SW 1271 (cell line): ENCODE measurements around the gene TCEA3.
A peak's percentile ranks its signal among the peaks of the same experiment; 100 is the strongest.

Experiments used
- DNase-seq, 2 experiments: peaks; one replicate each; lab custom pipeline; 2025; lab: John Stamatoyannopoulos, UW

Gene TCEA3

DNA sequence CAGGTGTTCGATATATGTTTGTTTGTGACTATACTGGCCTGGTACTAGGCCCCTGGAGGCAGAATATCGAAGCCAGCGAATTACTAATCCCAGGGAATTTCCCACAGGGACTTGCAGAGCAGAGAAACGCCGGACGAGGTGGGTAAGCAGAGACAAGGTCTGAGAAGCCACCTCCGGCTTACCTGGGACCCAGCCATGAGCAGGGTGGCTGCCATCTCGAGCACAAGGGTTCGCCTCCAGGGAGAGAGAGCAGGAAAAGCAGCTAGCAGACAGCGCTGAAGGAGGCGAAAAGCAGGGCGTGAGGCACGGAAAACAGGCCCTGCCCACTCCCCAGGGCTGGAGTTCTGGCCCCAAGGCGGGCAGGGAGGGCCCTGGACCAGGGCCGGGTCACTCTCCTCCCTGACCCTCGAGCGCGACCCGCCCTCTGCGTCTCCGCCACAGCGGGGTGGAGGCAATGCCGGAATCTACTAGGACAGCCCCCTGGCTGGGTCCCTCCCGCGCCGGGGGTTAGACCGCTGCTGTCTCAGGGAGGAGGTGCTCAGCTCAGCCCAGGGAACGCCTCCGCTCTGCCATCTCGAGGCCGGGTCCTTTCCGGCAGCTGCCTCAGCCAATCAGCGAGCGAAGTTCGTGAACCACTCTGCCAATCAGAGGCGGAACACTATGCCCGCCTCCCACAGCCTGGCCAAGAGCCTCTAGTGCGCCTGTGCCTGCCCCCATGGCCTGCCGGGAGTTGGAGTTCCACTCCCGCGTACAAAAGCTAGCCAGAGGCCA is 56.6 kb downstream of the TCEA3 start:
- peak; percentile 95 to 97 for DNase-seq

DNA sequence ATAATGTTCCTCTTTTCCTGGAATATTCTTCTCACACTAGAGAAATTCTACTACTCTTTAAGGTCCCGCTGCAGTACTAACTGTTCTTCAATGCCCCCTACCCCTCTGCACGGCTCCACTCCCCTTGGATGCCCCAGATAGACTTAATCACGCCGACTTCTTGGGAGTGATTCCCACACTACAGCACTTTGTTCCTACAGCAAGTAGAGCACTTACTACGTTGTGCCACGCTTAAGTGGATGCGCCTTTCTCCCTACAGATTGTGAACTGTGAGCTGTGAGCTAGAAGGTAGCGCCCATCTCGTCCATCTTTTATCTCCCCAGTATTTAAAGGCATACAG is 57.1 kb downstream of the TCEA3 start:
- peak in 1 of 2 experiments; percentile 49 for DNase-seq

DNA sequence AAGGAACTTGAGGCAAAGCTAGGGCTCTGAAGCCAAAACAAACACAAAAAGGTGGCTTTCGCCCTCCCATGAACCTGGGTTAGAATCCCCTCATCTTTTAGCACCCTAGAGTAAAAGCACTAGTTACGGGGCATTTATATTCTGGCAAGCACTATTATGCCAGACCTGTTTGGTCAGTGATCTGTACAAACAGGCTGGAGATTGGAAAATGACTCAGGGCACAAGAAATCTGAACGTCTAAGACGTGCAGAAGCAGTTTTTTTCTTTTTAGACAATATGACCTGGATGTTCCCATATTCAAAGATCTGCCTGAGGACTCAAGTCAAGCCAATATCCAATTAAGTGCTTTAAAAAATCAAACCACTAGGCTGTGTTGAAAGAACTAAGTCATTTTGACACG is 58.0 kb downstream of the TCEA3 start:
- no peak for DNase-seq

DNA sequence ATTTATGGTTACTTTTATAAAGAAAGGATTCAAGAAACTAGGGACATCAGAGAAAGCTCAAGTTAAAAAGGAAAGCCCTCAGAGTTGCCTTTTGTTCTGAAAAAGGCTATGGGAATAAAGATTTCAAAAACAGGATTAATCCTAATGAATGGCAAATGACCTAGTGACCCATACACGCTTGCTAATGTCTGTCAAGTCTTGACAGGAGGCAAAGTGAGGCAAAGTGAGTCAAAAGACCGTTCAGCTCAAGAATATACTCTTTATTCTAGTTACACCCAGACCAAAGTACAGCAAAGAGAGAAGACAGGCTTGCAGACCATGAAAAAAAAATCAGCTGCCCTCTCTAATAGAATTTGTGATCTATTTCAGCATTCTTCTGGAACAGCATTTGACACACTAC is 58.4 kb downstream of the TCEA3 start:
- DNase-seq = no peak

DNA sequence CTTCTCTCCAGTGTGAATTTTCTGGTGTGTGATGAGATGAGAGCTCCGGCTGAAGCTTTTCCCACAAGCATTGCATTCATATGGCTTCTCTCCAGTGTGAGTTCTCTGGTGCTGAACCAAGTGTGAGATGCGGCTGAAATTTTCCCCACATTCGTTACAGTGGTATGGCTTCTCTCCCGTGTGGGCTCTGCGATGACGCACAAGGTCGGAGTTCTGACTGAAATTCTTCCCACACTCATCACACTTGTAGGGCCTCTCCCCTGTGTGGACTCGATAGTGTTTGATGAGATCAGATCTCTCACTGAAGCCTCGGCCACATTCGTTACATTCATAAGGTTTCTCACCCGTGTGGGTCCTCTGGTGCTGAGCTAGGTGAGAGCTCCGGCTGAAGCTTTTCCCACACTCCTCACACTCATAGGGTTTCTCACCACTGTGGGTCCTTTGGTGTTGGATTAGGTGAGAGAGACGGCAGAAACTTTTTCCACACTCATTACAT is 62.3 kb downstream of the TCEA3 start:
- DNase-seq = no peak

DNA sequence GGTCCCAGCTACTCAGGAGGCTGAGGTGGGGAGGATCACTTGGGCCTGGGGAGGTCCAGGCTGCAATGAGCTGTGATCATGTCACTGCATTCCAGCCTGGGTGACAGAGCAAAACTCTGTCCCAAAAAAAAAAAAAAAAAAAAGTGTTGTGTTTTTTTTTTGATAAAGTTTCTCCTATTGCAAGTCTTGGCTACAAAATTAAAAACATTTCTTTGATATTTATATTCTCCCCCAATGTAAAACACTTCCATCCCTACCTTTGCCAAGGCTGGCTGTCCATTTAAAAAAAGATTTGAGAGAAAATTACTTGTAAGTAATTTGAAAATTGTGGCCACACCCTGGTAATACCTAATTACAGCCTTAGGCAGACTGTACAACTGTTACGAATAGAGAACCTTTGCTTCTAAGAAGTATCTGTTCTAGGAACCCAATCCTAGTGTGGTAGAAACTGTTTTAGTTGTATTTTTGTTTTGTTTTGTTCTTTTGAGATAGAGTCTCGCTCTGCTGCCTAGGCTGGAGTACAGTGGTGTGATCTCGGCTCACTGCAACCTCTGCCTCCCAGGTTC is 66.2 kb downstream of the TCEA3 start:
- no peak for DNase-seq

DNA sequence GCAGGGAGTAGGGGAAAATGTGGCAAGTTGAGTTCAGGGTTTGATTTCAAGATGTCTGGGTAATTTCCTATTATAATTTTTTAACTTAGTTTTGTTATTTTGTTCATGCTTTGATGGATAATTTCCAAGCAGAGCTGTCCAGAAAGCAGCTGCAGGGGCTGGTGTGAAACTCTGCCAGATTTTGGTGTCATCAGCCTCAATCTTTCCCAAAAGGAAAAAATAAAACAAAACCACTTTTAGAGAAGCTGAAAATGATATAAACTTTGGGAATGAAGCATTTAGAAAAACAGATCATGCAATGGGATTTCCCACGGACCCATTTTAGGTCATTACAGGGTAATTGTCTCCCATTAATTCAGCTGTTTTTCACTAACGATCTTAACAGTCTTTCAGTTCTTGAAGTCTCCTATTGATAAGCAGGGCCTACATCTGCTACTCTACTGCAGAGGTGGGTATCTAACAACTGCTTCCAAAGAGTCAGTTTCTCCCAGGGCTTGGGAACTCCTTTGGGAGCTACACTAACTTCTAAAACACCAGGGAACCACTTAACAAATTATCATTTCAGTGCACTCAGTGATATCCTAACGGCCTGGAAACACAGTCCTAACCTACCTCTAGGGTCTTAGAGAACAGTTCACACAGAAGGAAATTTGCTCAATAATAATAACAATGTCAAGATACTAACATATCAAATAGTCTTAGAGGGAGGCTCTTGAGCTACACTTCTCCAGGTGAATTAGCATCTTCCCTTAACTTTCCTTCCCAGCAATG is 67.2 kb downstream of the TCEA3 start:
- DNase-seq = no peak

DNA sequence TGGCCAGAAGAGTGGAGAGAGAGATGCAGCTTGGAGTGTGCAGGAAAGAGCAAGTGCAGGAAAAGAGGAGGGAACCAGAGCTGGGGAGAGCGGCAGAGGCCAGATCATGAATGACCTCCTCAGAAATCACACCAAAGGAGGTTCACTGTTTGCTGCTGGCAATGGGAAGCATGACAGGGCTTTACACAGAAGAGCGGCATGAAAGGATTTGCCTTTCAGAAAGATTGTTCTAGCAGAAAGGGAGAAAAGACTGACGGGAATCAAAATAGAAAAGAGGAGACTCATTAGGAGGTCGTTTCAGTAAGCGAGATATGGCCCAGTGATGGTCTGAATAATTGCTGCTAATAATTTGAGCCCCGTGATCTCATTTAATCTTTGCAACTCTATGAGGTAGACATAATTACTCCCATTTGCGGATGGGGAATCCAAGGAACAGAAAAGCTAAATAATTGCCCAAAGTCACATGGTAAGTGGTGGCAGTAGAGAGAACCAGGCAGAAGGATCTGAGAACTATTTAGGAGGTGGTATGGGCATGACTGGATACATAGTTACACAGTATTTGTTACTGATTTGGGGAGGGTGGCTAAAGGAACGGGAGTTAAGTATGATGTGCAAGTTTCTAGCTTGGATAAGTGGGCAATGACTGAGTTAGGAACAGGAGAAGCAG is 67.9 kb downstream of the TCEA3 start:
- no peak for DNase-seq

DNA sequence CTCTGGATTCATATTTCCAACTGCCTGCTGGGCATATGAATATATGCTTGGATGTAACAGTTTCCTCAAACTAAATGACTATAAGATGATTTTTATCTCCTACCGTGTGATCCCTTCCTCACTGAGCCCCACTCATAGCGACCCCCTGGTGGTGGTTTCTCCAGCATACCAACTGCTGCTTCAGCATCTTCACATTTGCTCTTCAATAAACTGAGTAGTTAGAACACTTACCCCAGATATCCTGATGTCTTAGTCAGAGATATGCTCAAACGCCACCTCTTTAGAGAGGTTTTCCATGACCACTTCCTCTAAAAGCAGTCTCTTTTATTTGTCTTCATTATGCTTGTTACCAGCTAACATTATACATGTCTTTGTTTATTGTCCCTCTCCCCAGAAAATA is 70.3 kb downstream of the TCEA3 start:
- DNase-seq = no peak

DNA sequence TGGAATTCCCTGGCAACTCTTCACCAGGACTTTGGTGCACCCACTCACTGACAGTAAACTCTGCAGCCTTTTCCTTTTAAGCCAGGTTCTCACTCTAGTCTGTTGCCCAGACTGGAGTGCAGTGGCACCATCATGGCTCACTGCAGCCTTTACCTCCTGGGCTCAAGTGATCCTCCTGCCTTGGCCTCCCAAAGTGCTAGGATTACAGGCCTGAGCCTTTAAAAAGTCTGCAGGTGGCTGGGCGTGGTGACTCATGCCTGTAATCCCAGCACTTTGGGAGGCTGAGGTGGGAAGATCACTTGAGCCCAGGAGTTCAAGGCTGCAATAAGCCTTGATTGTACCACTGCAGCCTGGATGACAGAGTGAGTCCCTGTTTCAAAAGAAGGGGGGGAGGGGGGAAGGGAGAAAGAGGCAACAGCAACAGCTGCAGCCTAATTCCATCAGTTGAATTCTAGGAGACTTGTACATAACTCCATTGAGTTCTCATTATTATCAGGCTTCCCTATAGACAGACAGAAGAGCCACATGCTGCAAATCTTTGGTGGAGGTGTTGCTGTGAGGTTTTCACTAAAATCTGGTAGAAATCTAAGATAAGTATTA is 72.4 kb downstream of the TCEA3 start:
- DNase-seq = no peak

DNA sequence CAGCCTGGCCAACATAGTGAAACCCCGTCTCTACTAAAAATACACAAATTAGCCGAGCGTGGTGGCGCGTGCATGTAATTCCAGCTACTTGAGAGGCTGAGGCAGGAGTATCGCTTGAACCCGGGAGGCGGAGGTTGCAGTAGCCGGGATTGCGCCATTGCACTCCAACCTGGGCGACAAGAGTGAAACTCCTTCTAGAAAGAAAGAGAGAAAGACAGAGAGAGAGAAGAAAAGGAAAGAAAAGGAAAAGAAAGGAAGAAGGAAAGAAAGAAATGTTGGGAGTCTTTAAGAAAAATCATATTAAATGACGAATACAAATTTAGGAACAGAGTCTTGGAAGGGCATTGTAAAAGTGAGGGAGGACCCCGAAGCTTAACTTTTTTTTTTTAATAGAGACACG is 78.6 kb downstream of the TCEA3 start:
- DNase-seq = no peak

DNA sequence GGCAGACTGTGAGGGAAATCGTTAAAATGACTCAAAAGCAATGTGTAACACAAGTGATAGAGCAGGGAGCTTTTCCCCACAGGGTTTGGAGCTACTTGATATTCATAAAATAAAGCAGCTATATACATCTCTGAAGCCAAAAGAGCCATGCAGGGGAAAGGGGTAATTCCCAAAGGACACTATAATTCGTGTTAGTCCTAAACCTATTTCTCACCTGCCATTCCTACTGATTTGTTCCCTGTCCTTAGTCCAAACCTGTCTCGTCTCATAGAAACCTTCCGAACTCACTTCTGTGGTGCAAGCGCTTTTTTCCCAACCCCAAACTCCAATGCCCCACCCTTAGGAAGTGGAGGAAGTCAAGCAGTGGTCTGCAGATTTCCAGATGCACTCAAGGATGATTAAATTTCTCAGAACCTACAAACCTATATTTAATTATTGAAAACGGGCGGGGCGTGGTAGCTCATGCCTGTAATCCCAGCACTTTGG is 79.5 kb downstream of the TCEA3 start:
- no peak for DNase-seq

DNA sequence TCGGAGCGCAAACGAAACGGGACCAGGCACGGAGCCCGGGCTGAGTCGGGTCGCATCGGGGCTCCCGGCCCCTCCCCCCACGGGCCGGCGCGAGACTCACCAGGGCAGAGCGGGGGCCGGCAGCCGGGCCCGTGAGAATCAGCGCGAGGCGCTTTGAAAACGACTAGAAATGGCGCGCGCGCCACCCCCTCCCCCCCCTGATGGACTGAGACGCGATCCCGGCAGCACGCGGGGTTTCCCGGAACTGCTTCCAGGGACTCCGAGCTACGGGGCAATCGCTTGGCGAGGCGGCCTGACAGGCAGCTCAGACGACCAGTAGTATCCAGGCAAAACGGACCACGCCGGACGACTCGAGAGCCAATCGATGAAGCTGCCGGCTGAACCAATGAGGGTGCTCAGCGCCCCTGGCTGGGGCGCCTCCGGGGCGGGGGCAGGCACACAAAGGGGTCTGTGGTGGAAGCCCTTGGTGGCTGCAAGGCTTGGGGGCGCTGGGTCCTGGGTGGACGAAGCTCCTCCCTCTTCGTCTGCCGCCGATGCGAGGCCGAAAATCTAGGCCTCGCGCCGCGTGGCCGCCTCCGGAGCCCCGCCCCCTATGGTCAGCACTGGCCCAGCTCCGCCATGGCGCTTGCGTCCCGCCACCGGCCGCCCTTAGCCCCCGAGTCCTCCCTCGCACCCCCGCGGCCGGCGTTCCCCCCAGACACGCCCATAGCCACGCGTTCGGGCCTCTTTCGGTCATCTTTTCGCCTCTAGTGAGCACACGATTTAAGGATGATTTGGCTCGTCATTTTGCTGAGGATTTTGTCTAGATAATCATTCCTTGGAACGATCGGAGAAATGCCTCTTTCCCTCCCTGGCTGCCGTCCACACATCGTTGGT is 80.2 kb downstream of the TCEA3 start, which contains the start of gene HNRNPR:
Gene HNRNPR, minus strand, starts transcription at position 174 of the 876 bp plus-strand sequence. CDS start 3,276 bp downstream, outside the sequence.
- peak; percentile 97 to 98 for DNase-seq

DNA sequence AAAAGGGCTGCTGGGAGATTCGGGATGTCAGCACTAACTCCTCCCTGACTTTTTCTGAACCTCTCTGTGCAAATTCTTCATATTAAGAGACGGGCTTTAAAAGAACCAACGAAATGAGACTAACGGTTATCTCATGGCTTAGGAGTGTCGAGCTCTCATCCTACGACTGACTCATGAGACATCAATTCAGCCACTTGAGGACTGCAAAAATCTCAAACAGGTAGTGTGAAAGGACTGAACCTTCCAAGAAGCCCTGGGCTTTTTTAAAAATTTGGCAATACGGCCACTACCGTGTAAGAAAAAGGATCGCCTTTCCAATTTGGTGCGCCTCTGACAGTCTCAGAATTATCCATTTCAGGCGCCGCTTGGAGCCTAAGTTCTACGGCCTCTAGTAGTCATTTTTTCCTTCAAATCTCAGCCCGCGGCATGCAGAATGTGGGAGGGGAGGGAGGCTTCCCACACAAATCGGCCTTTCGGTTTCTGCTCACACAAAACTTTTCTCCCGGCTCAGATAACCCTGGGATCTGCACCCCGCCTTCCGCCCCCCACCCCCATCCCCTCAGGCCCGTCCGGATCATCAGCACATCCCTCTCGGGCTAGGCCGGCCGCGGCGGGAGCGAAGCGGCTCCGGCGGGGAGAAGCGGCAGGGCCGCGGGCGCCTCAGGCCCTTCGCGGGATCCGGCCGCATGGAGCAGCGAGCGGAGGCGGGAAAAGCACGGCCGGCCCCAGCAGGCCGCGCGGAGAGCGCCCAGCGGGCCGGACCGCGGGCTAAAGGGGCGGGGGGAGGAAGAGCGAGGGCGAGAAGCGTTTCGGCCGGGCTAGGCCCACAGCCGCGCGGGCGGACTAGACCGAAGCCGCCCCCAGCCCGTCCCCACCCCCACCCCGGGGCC is 81.1 kb downstream of the TCEA3 start:
- DNase-seq = peak; percentile 37 to 54

DNA sequence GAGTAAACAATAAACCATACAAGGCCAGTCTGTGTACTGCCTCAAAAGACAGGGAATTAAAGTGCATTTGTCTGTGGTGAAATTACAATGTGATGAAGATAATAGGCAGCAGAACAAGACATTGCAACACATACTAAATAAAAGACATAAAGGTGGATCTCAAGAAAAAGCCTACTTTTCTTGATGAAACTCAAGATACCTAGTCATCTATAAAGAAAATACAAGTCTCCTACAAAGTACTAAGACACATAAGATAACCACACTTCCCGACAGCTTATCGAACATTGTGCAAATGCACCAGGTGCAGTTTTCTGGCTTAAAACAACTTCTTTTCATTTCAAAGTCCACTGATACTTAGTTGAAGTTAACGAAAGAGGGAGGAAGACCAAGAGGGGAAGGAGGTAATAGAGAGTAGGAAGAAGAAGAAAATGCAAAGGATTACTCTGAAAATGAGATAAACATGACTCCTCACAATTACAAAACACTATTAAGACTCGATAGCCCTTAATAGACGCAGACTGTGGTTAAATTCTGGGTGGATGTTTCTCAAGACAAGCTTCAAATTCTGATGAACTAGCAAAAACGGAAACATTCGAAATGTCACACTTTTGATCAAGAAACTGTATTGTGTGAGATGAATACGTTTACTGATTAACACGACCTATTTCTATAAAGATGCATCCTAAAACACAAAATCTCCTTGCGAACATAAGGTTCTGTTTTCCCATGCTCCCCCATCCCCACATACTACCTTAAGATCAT is 82.4 kb downstream of the TCEA3 start:
- DNase-seq = no peak

DNA sequence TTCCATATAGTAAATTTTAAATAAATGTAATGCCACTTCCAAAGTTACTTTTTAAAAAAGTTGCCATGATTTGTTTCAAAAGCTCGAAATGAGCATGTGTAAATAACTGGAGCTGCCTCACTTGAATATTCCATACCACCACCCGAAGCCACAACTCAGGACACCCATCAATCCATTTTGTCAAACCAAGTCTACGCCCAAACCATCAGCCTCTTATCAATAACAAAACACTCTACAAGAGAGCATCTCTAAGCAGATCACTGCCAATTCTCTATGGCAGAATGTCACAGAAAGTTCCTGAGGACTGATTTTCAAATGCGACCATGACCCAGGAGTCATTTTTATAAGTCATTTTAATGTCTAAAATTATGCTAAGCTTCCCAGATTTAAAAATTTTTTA is 84.9 kb downstream of the TCEA3 start:
- no peak for DNase-seq

DNA sequence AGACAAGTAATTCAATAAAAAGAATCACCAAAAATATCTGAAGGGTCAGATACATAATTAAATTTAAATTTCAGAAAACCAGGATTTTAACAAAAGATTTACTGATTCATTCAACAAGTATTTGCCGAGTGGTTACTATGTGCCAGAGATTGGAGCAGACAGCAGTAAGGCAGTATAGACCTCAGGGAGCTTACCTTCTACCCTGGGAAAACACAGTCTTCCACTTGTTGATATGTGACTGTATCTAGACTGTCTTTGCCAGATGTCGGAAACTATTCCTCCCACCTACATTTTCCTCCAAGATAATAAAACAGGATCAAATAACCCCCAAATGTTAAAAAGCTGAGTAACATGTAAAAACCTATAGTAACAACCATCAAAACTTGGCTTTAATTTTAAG is 86.7 kb downstream of the TCEA3 start:
- no peak for DNase-seq

DNA sequence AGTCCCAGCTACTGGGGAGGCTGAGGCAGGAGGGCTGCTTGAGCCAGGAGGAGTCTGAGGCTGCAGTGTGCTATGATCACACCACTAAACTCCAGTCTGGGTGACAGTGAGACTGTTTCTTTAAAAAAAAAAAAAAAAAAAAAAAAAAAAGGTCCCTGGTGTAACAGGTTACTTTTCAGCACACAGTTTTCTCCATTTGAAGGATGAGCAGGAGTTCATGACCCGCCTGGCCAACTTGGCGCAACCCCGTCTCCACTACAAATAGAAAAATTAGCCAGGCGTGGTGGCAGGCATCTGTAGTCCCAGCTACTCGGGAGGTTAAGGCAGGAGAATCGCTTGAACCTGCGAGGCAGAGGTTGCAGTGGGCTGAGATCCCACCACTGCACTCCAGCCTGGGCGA is 92.8 kb downstream of the TCEA3 start:
- no peak for DNase-seq
